ENCODE measurements around the gene ZMYND19. TPM values are rescaled to one million over a fixed set of nuclear protein-coding genes. Genes with fewer than 3 reads are reported as not detected.

Gene ZMYND19
- total RNA-seq, 5 donors from 2014 or later (not counting 1 experiment from before 2014, with no cell fraction given): 18.7 to 42.0 (median 33.3) TPM

- peaks cover 2% of the 10 kb centered on the region for H3K36me3 Mint-ChIP-seq
- peak overlapping the region in 1 of 3 donors; percentile 37 for H3K4me3 Mint-ChIP-seq
- ChIA-PET POLR2A (no interaction called here), CTCF (no interaction called here)
- no peaks in the 10 kb centered on the region for H3K9me3 Mint-ChIP-seq
- 46% methylated on average over 15 of the region's 21 CpGs for WGBS (ENCODE audit: insufficient coverage)
- no peak overlapping the region for H3K27ac ChIP-seq (ENCODE audit: low read length)
- H3K27me3 Mint-ChIP-seq: no peaks in the 10 kb centered on the region
- peaks cover 4 to 46% of the 10 kb centered on the region in 2 experiments for H3K4me1 ChIP-seq (ENCODE audit: control insufficient read depth in 1 of 2, extremely low read depth in 1 of 2, insufficient read depth in 2 of 2, low read length in 2 of 2)
- H3K27me3 ChIP-seq (replicated peaks in 1 of 2; ENCODE audit: control insufficient read depth in 2 of 2, extremely low read depth in 1 of 2, insufficient read depth in 2 of 2, low read length in 1 of 2): no peaks in the 10 kb centered on the region
- peaks cover 23 to 43% (median 32%) of the 10 kb centered on the region in 3 donors for H3K4me1 Mint-ChIP-seq
- H3K9me3 ChIP-seq: no peaks in the 10 kb centered on the region
- DNase-seq: peak in 1 of 35 experiments; percentile 22
- peaks cover 10 to 28% of the 10 kb centered on the region in 2 donors for H3K36me3 ChIP-seq (ENCODE audit: control insufficient read depth in 2 of 2, extremely low read depth in 1 of 2, insufficient read depth in 1 of 2, low read length in 1 of 2)
- no peak overlapping the region for H3K4me3 ChIP-seq (ENCODE audit: control insufficient read depth in 1 of 2, extremely low read depth in 1 of 2, low read length in 1 of 2)
- peak overlapping the region; percentile 80 to 88 for H3K27ac Mint-ChIP-seq
- peak; percentile 33 to 72 (median 56) for ATAC-seq (replicated peaks in 1 of 4)
Measured at GRCh38 chr9:137611623-137612609, 21.6 kb upstream of the ZMYND19 start.

- H3K27me3 Mint-ChIP-seq: no peaks in the 10 kb centered on the region
- peaks cover 29 to 49% (median 38%) of the 10 kb centered on the region in 3 donors for H3K4me1 Mint-ChIP-seq
- H3K9me3 Mint-ChIP-seq: no peaks in the 10 kb centered on the region
- WGBS (ENCODE audit: insufficient coverage): 98% methylated on average over 6 of the region's 6 CpGs
- H3K36me3 Mint-ChIP-seq: peaks cover 2% of the 10 kb centered on the region
- Histone ChIP-seq H3K27ac (ENCODE audit: low read length) (no peak overlapping the region), H3K4me3 (ENCODE audit: control insufficient read depth in 1 of 2, extremely low read depth in 1 of 2, low read length in 1 of 2) (no peak overlapping the region), H3K4me1 (ENCODE audit: control insufficient read depth in 1 of 2, extremely low read depth in 1 of 2, insufficient read depth in 2 of 2, low read length in 2 of 2) (peaks cover 12 to 53% of the 10 kb centered on the region in 2 experiments), H3K9me3 (no peaks in the 10 kb centered on the region), H3K27me3 (replicated peaks in 1 of 2; ENCODE audit: control insufficient read depth in 2 of 2, extremely low read depth in 1 of 2, insufficient read depth in 2 of 2, low read length in 1 of 2) (no peaks in the 10 kb centered on the region), H3K36me3 (ENCODE audit: control insufficient read depth in 2 of 2, extremely low read depth in 1 of 2, insufficient read depth in 1 of 2, low read length in 1 of 2) (peaks cover 10 to 24% of the 10 kb centered on the region in 2 donors)
- ChIA-PET CTCF (no interaction called here), POLR2A (no interaction called here)
- H3K27ac Mint-ChIP-seq: peak overlapping the region in 1 of 2 donors; percentile 63
- DNase-seq (no peak), ATAC-seq (replicated peaks in 1 of 4) (no peak)
- peak overlapping the region in 1 of 3 donors; percentile 37 for H3K4me3 Mint-ChIP-seq
Measured at GRCh38 chr9:137610944-137611343, 20.6 kb upstream of the ZMYND19 start.

GRCh38 chr9:137607141-137607857, 17.0 kb upstream of the ZMYND19 start:
- 86% methylated on average over 17 of the region's 17 CpGs for WGBS (ENCODE audit: insufficient coverage)
- DNase-seq (no peak), ATAC-seq (replicated peaks in 1 of 4) (no peak)
- no peaks in the 10 kb centered on the region for H3K9me3 Mint-ChIP-seq
- H3K4me3 ChIP-seq (ENCODE audit: control insufficient read depth in 1 of 2, extremely low read depth in 1 of 2, low read length in 1 of 2): peak overlapping the region; percentile 18 to 51
- H3K4me1 ChIP-seq (ENCODE audit: control insufficient read depth in 1 of 2, extremely low read depth in 1 of 2, insufficient read depth in 2 of 2, low read length in 2 of 2): peaks cover 12 to 49% of the 10 kb centered on the region in 2 experiments
- ChIA-PET CTCF (no interaction called here), POLR2A (no interaction called here)
- H3K27me3 Mint-ChIP-seq: no peaks in the 10 kb centered on the region
- no peak overlapping the region for H3K27ac ChIP-seq (ENCODE audit: low read length)
- H3K27ac Mint-ChIP-seq: peak overlapping the region; percentile 71 to 79
- H3K36me3 Mint-ChIP-seq: no peaks in the 10 kb centered on the region
- no peaks in the 10 kb centered on the region for H3K9me3 ChIP-seq
- peak overlapping the region; percentile 76 to 85 (median 80) for H3K4me3 Mint-ChIP-seq
- H3K36me3 ChIP-seq (ENCODE audit: control insufficient read depth in 2 of 2, extremely low read depth in 1 of 2, insufficient read depth in 1 of 2, low read length in 1 of 2): peaks cover 0 to 4% of the 10 kb centered on the region in 2 donors
- no peaks in the 10 kb centered on the region for H3K27me3 ChIP-seq (replicated peaks in 1 of 2; ENCODE audit: control insufficient read depth in 2 of 2, extremely low read depth in 1 of 2, insufficient read depth in 2 of 2, low read length in 1 of 2)
- H3K4me1 Mint-ChIP-seq: peaks cover 31 to 50% (median 40%) of the 10 kb centered on the region in 3 donors

- H3K27ac Mint-ChIP-seq: peak overlapping the region; percentile 71 to 79
- peak overlapping the region; percentile 76 to 85 (median 80) for H3K4me3 Mint-ChIP-seq
- POLR2A ChIA-PET: no interaction called here
- ATAC-seq (replicated peaks in 1 of 4): no peak
- H3K9me3 Mint-ChIP-seq: no peaks in the 10 kb centered on the region
- H3K27me3 Mint-ChIP-seq: no peaks in the 10 kb centered on the region
- no peaks in the 10 kb centered on the region for H3K36me3 Mint-ChIP-seq
- H3K4me3 ChIP-seq (ENCODE audit: control insufficient read depth in 1 of 2, extremely low read depth in 1 of 2, low read length in 1 of 2): peak overlapping the region; percentile 51 to 80
- 90% methylated on average over 11 of the region's 13 CpGs for WGBS (ENCODE audit: insufficient coverage)
- H3K4me1 ChIP-seq (ENCODE audit: control insufficient read depth in 1 of 2, extremely low read depth in 1 of 2, insufficient read depth in 2 of 2, low read length in 2 of 2): peaks cover 12 to 43% of the 10 kb centered on the region in 2 experiments
- no peaks in the 10 kb centered on the region for H3K9me3 ChIP-seq
- H3K36me3 ChIP-seq (ENCODE audit: control insufficient read depth in 2 of 2, extremely low read depth in 1 of 2, insufficient read depth in 1 of 2, low read length in 1 of 2): peaks cover 0 to 4% of the 10 kb centered on the region in 2 donors
- CTCF ChIA-PET: no interaction called here
- no peaks in the 10 kb centered on the region for H3K27me3 ChIP-seq (replicated peaks in 1 of 2; ENCODE audit: control insufficient read depth in 2 of 2, extremely low read depth in 1 of 2, insufficient read depth in 2 of 2, low read length in 1 of 2)
- H3K4me1 Mint-ChIP-seq: peaks cover 29 to 44% (median 34%) of the 10 kb centered on the region in 3 donors
- DNase-seq: no peak
- no peak overlapping the region for H3K27ac ChIP-seq (ENCODE audit: low read length)
Measured at GRCh38 chr9:137606734-137607138, 16.4 kb upstream of the ZMYND19 start.

GRCh38 chr9:137606005-137606621, 15.8 kb upstream of the ZMYND19 start:
- POLR2A ChIA-PET: no interaction called here
- H3K4me3 Mint-ChIP-seq: peak overlapping the region; percentile 76 to 85 (median 80)
- H3K36me3 ChIP-seq (ENCODE audit: control insufficient read depth in 2 of 2, extremely low read depth in 1 of 2, insufficient read depth in 1 of 2, low read length in 1 of 2): peaks cover 0 to 4% of the 10 kb centered on the region in 2 donors
- peak overlapping the region; percentile 71 to 79 for H3K27ac Mint-ChIP-seq
- H3K4me1 Mint-ChIP-seq: peaks cover 23 to 38% (median 28%) of the 10 kb centered on the region in 3 donors
- CTCF ChIA-PET: interaction anchor here in 1 of 2 donors (1.3 kb wide), 1 partner anchor 16 kb away, joined by 3 read pairs; the partner anchor contains the start of gene ZMYND19
- H3K9me3 ChIP-seq: no peaks in the 10 kb centered on the region
- H3K27me3 ChIP-seq (replicated peaks in 1 of 2; ENCODE audit: control insufficient read depth in 2 of 2, extremely low read depth in 1 of 2, insufficient read depth in 2 of 2, low read length in 1 of 2): no peaks in the 10 kb centered on the region
- H3K4me1 ChIP-seq (ENCODE audit: control insufficient read depth in 1 of 2, extremely low read depth in 1 of 2, insufficient read depth in 2 of 2, low read length in 2 of 2): peaks cover 12 to 37% of the 10 kb centered on the region in 2 experiments
- H3K36me3 Mint-ChIP-seq: no peaks in the 10 kb centered on the region
- peak overlapping the region; percentile 51 to 80 for H3K4me3 ChIP-seq (ENCODE audit: control insufficient read depth in 1 of 2, extremely low read depth in 1 of 2, low read length in 1 of 2)
- ATAC-seq (replicated peaks in 1 of 4) (peak in 1 of 4 experiments; percentile 0), DNase-seq (peak in 4 of 35 experiments; percentile 18 to 40 (median 32))
- whole genome bisulfite sequencing (ENCODE audit: insufficient coverage): 2% methylated on average over 57 of the region's 57 CpGs
- no peak overlapping the region for H3K27ac ChIP-seq (ENCODE audit: low read length)
- H3K9me3 Mint-ChIP-seq: no peaks in the 10 kb centered on the region
- H3K27me3 Mint-ChIP-seq: no peaks in the 10 kb centered on the region

All from T-cell (primary cell).